HG03354 (cell line): Measurements from ENCODE around the gene NBPF11.
A peak's percentile ranks its signal among the peaks of the same experiment; 100 is the strongest.
"Not testable (repeated sequence)": the region's sequence is repeated elsewhere in the genome, so short reads cannot be mapped to it uniquely, and the experiment has no call there.

Experiments used
- ATAC-seq: cut with Tn5 transposase; IDR thresholded peaks from one replicate; pipeline ENCODE4 v1.9.1; 2021; ENCODE audit warnings: mild to moderate bottlenecking; ENCODE audit not compliant: unreplicated experiment, poor library complexity, severe bottlenecking

NBPF11 gene

GRCh38 chr1:148151911-148152656 is at the start of gene NBPF11:
TSS of gene NBPF11 (minus strand) at chr1:148152281. CDS start at chr1:148127003, 25,278 bp downstream.
- ATAC-seq = peak; percentile 84

- not testable (repeated sequence) for ATAC-seq
These were observed 45.3 kb upstream of the NBPF11 start for GRCh38 chr1:148197396-148197795.

- not testable (repeated sequence) for ATAC-seq
These were observed 44.9 kb upstream of the NBPF11 start for GRCh38 chr1:148196949-148197348.

DNA sequence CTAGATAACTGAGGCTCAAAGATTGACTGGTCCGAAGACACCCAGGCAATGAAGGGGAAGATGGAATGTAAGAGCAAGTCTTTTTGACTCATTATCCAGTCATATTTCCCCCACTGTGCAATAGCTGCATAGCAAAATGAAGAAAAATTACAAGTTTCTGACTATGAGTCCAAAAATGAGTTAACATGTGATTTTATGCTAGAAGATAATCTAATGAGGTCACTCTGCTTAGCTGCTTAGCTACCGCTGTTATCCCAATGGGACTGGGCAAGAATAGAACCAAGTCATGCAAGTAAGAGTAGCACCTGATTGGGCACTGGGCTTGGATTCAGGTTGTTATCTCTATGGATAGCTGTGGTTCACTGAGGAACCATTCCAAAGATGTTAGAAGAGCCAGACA is 43.0 kb upstream of the NBPF11 start:
- ATAC-seq = not testable (repeated sequence)

DNA sequence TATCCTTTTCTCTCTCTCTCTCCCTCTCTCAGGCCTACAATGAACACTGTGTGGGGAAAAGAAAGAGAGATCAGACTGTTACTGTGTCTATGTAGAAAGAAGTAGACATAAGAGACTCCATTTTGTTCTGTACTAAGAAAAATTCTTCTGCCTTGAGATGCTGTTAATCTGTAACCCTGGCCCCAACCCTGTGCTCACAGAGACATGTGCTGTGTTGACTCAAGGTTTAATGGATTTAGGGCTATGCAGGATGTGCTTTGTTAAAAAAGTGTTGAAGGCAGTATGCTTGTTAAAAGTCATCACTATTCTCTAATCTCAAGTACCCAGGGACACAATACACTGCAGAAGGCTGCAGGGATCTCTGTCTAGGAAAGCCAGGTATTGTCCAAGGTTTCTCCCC is 36.7 kb upstream of the NBPF11 start:
- not testable (repeated sequence) for ATAC-seq

DNA sequence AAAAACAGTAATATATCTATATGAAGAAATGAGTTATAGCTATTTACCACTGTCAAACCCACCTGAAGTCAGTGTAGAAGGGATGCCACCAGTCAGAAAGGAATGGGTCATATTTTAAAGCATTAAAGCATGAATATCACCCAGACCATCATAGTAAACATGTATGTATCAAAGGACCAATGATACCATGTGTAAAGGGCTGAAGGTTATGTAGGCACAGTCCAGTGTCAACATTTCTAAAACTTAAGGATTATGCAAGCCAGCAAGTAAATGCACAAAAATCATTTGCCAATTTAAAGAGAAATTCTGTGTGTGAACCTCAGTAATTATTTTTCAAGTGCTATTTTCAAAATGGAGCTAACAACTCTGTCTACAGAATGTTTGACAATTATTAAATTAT is 26.6 kb upstream of the NBPF11 start:
- ATAC-seq = not testable (repeated sequence)

GRCh38 chr1:148175414-148175813 is 23.3 kb upstream of the NBPF11 start:
- ATAC-seq = not testable (repeated sequence)

DNA sequence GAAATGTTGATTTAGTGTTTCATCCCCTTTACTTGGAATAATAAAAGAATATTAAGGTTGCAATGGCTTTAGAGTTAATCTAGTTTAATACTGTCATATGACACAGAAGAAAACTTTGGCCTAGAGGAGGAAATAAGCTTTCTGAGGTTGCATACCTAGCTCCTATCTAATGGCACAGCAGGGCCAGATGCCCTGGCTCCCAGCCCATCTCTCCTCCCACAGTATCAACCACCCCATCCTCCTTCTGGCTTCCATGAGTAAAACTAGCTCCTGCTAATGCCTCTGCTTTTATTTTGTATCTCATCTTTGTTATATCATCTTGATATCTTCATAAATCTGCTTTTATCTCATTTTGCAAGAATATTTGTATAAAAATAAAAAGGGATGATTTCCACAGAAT is 19.9 kb upstream of the NBPF11 start:
- not testable (repeated sequence) for ATAC-seq

DNA sequence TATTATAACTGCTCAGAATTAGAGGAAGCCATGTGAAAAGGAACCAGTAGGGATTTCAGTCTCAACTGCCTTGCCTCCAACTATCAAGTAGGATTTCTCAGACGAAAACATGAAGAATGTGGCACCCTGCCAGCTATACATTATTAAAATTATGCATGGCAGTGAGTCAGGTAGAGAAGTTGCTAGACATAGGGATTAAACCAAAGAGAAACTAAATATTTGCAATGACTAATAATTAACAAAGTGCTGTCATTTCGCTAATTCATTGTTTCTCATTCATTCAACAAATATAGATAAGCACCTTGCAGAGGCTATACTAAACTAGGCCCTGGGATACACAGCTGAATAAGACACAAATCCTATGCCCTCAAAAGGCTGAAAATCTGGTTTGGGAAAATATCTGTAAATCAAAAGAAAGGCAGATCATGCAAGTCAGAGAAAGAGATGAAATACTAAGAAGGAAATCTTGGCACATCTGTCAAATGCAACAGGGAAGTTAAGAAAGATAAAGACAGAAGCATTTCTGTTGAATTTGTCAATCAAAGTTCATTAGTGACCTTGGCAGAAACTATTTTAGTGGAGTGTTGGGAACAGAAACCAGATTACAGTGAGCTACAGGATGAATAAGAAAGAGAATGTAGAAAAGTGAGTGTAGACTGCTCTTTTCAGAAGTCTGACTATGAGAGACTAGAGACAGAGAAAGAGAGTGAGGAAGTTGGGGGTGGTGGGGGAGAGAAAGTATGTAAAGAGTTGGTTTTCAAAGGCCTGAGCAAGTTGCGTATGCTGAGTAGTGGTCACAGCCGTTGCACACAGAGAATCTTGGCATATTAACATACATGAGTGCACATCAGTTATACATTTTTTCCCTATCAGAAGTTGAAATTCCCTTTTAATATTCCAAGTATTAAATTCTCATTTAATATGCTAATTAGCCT is 14.7 kb upstream of the NBPF11 start:
- no peak for ATAC-seq

DNA sequence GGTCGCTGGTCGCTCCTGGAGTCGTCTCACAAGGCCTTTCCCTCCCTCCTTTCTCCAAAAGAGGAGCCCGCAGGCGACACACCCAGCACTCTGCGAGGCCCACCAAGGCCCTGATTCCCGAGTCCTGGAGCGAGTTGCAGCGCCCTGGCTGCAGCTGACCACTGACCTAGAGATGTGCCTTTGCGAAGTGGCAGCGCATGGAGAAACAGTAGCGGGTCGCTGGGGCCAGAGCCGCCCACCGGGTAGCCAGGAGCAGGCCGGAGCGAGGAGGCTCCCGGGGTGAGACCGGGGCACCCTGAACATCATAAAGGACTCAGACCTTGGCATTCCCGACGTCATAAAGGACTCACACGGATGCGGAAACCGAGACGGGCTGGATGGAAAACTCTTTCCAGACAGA is 10.3 kb upstream of the NBPF11 start:
- no peak for ATAC-seq

GRCh38 chr1:148161053-148161901 is 9.2 kb upstream of the NBPF11 start:
- no peak for ATAC-seq

DNA sequence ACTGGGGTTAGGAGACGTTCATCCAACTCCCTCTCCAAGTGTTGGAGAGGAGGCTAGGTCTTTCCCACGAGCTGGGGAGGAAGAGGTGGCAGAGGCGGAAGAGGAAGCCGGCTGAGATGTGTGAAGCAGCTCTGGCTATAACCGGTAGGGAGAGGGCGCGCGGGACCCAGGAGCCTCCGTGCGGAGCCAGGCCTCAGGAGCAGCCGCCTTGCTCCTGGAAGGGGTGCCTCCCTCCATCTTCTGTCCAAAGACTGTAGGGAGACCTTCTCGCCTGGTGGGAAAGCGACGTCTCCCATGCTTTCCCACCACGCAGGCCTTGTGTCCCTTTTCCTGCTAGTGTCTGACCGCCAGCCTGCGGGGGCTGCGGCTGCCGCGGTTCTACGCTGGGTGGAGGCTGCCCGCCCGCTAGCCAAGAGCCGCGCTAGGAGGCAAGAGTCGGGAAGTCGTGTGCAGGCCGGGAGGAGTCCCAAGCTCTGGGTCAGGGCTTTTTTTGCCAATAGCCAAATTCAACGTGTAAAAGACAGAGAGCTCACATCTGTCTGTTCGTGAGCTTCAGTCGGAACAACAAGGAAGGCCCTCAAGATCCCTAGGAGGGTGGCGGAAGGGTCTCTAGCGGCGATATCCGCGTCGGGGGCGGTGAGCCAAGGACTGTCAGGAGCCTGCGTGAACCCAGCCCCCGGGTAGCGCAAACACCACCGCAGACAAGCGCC is 8.4 kb upstream of the NBPF11 start:
- ATAC-seq = no peak

DNA sequence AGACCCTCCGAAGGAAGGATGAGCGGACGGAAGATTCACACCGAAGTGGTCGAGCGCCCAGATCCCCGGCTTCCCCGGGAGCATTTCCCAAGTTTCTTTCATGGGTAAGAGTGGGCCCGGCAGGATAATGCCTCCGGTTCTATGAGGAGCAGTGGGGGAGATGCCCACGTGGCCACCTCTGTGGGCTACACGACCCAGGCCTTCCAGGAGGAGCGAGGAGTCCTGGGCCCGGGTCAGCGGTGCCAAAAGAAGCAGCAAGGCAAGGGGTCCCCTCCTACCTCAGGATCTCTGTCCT is 7.9 kb upstream of the NBPF11 start:
- ATAC-seq = no peak

DNA sequence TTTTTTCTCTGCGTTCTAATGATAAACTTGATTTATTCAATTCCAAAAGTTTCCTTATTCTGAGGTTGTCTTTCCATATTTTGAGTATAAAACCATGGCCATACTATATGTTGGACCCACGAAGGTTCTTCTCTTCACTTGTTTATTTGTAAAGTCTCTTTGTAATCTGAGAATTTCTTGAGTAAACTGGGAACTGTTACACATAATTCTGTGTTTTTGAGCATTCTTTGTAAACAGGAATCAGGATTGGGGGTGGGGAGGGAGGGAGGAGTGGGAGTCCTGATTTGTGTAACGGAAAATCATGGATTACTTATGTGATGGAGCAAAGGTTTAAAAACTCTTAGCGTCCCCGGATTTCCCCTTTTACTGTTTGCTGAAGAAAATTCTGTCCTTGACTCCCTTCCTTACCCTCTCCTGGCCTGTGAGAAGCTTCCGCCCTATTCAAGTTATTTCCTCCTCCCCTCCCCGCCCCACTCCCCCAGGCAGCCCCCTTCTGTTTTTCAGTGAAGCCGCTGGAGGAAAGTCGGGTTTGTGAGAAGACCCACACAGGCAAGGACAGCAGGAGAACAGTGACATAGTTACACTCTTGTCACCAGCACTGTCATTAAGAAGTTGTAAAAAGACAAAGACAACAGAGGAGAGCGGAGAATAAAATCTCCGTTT is 6.4 kb upstream of the NBPF11 start:
- ATAC-seq = no peak

GRCh38 chr1:148157803-148158202 is 5.7 kb upstream of the NBPF11 start:
- not testable (repeated sequence) for ATAC-seq

GRCh38 chr1:148155494-148156275 is 3.6 kb upstream of the NBPF11 start:
- ATAC-seq = peak; percentile 39

DNA sequence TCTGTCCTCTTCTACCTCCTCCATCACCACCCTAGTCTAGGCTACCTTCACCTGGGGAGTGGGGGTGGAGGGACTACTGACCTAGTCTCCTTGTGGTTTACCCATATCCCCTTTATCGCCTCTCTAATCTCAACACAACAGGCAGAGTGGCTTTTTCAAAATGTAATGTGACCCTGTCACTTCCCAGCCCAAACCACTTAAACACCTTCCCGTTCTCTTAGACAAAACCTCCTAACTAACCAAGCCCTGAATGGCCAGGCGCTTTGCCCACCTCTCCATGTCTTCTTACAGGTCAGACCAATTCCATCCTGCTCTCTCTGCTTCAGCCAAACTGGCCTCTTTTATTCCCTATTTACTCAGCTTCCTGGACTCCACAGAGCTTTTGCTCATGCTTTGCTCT is 714 bp upstream of the NBPF11 start:
- ATAC-seq = not testable (repeated sequence)

DNA sequence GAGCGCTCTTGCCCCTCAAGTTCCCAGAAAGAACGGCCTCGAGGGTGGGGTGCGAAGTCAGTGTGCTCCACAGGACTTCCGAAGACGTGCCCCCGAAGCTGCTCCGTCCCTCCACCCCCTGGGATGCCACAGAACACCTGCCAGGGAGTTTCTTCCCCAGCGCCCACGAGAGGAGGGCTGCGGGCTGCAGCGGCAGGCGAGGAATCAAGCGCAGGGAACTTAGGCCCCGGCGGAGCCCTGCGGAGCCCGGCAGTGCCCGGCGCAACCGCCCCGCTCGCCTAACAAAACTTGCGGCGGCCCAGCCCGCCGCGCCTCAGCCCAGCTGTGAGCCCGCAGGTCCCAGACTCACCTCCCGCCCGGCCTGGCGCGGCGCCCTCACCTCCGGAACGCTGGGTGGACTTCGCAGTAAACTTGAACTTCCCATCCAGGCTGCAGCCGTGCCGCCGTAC is 686 bp downstream of the NBPF11 start:
- peak; percentile 36 for ATAC-seq
